Mesodermal cell (in vitro differentiated cells): ENCODE results near the gene OPTC.

Experiments used
- H3K27ac ChIP-seq: 2 replicates; pipeline ENCODE4 v1.7.0; 2013; ENCODE audit warnings: mild to moderate bottlenecking, low read depth, low read length, moderate library complexity; ENCODE audit not compliant: severe bottlenecking
- H3K36me3 ChIP-seq: 2 replicates; pipeline ENCODE4 v1.7.1; 2013; ENCODE audit warnings: mild to moderate bottlenecking, low read length, moderate library complexity; ENCODE audit not compliant: control insufficient read depth, insufficient read depth
- H3K4me1 ChIP-seq: one replicate; pipeline ENCODE4 v1.7.1; 2013; ENCODE audit warnings: mild to moderate bottlenecking, low read length; ENCODE audit not compliant: insufficient read depth, control insufficient read depth, poor library complexity, severe bottlenecking
- H3K4me3 ChIP-seq: 2 replicates; pipeline ENCODE4 v1.7.0; 2013; ENCODE audit warnings: low read length, control low read depth, mild to moderate bottlenecking; ENCODE audit not compliant: insufficient read depth, poor library complexity, severe bottlenecking; ENCODE audit errors: extremely low read depth
- H3K9me3 ChIP-seq: 2 replicates; pipeline ENCODE4 v1.7.1; 2013; ENCODE audit warnings: mild to moderate bottlenecking, low read length, moderate library complexity; ENCODE audit not compliant: control insufficient read depth
- WGBS, 2 experiments: methylation state at CpG; one replicate each; pipeline ENCODE4 v1.1.5; 2013; ENCODE audit warnings: missing lambda C conversion rate in 2 of 2; ENCODE audit not compliant: insufficient coverage in 2 of 2; 5-methylcytosine and 5-hydroxymethylcytosine counted together

OPTC gene

DNA sequence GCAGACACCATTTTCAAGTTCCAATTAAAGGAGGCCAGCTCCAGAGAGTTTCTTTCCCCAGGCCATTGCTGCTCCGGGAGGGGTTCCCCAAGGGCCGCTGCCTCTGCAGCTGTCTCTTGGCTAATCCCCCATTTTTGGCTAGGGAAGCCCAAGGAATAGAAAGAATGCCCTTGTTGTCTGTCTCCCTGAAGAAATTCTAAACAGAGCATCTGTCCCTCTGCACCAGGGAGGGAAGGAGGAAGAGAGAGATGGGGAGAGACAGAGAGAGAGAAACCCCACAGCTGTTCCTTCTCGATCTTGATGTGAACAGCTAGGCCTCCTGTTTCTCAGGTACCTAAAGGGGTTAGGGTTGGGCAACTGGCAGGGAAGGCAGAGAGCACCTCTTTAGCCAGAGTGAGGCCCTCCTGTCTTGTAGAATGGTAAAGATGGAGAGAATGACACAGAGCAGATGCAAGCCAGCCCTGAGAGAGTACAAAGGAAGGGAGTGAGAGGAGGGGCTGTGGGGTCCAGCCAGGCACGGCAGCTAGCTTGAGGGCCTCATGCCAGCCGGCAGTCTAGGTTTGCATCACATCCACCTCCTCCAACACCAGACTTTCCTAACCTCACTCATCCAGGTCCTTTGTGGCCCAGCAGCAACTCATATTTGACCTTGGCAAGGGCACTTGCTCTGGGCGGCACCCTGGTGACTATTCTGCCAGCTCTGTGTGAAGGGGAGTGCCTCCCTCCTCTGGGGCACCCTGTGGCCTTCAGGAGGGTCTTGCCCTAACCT lies 13.1 kb downstream of the OPTC start:
- peaks cover 35% of the 10 kb centered on the region for H3K4me1 ChIP-seq
- H3K4me3 ChIP-seq = no peak overlapping the region
- 80 to 86% methylated on average over 3 to 4 of the region's 6 CpGs for WGBS, 2 experiments
- H3K27ac ChIP-seq = peak overlapping the region; percentile 43
- no peaks in the 10 kb centered on the region for H3K36me3 ChIP-seq
- no peaks in the 10 kb centered on the region for H3K9me3 ChIP-seq

DNA sequence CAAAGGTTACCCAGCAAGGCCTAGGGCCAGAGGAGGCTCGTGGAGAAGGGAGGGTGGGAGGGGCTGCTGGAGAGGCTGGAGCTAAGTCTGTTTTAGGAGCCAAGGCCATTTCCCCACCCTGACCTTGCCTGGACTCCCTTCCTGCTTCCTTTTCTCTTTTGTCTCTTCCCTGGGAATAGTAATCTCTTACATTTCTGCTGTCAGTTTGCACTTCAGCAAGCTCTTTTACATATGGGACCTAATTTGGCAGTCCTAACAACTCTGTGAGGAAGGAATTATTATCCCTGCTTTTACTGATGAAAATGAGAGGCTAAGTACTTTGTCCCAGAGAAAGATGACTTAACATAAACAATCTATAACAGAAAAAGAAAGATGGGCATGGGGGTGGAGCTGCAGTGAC lies 13.8 kb downstream of the OPTC start:
- Histone ChIP-seq H3K36me3 (no peaks in the 10 kb centered on the region), H3K4me3 (no peak overlapping the region), H3K9me3 (no peaks in the 10 kb centered on the region), H3K4me1 (peaks cover 41% of the 10 kb centered on the region), H3K27ac (no peak overlapping the region)
- no CpG with 5 or more reads among the region's 1 CpG for WGBS, 2 experiments

DNA sequence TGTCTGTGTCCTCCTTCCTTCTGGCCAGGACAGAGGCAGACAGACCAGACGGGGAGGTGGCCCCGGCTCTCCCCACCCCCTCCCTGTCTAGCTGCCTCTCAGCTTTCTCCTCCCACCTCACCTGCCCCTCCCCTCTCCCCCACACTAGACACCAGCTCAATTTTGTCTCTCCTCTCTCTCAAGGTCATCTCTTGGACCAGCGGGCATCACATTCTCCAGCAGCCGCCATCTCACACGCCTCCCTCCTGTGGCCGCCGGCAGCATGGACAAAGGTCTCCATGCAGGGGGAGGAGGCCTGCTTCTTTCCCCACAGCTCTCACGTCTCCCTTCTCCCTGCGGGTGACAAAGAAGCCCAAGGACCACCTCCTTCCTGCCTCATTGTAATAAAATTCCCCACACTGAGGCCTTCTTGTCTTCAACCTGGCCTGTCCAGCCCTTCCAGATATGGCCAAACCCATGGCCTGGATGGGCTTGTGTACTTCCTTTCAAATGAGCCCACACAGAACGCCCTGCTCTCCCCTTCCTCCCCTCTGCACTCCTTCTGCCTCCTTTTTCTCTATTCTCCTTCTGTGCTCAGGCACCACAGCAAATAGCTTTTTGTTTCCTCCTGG lies 14.6 kb downstream of the OPTC start:
- H3K9me3 ChIP-seq = no peaks in the 10 kb centered on the region
- H3K4me3 ChIP-seq = no peak overlapping the region
- 50 to 58% methylated on average over 6 to 10 of the region's 10 CpGs for WGBS, 2 experiments
- H3K36me3 ChIP-seq = no peaks in the 10 kb centered on the region
- peaks cover 49% of the 10 kb centered on the region for H3K4me1 ChIP-seq
- H3K27ac ChIP-seq = peak overlapping the region; percentile 29

DNA sequence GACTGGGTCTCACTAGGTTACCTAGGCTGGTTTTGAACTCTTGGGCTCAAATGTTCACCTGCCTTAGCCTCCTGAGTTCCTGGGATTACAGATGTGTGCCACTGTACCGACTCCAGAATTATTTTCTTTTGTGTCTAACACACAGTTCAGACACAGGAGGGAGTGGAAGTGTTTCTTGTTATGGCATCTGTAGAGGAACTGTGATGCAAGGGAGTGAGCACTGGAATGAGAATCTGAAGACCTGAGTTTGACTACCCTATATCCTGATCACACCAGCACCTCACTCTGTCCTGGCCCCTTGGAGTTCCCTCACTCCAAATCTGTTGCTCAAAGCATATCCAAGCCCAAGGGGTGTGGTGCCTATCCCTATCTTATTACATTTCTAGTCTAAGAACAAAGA lies 15.2 kb downstream of the OPTC start:
- no peaks in the 10 kb centered on the region for H3K36me3 ChIP-seq
- WGBS, 2 experiments = 100% methylated on average over 1 of the region's 1 CpG
- H3K4me1 ChIP-seq = peaks cover 55% of the 10 kb centered on the region
- H3K9me3 ChIP-seq = no peaks in the 10 kb centered on the region
- peak overlapping the region; percentile 29 for H3K27ac ChIP-seq
- H3K4me3 ChIP-seq = no peak overlapping the region

DNA sequence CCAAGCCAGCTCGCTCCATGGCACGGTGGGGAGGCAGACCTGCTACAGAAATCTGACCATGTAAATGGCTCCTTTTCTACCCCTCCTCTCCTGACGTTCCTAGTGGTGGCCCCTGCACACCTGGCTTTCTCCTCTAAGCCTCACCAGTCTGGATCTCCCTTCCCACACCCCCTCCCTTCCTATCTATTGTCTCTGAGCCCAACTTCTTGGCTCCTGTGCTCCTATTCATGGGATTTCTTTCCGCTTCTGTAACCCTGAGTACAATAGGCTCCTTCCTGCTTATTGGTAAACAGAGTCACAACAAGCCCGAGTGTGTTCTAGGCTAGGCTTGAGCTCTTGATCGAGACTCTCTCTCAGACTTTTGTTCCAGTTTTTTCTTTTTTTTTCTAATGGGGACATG lies 17.6 kb downstream of the OPTC start:
- 84 to 85% methylated on average over 4 to 6 of the region's 6 CpGs for WGBS, 2 experiments
- no peak overlapping the region for H3K4me3 ChIP-seq
- H3K36me3 ChIP-seq = no peaks in the 10 kb centered on the region
- H3K27ac ChIP-seq = peak overlapping the region; percentile 92
- no peaks in the 10 kb centered on the region for H3K9me3 ChIP-seq
- H3K4me1 ChIP-seq = peaks cover 60% of the 10 kb centered on the region

DNA sequence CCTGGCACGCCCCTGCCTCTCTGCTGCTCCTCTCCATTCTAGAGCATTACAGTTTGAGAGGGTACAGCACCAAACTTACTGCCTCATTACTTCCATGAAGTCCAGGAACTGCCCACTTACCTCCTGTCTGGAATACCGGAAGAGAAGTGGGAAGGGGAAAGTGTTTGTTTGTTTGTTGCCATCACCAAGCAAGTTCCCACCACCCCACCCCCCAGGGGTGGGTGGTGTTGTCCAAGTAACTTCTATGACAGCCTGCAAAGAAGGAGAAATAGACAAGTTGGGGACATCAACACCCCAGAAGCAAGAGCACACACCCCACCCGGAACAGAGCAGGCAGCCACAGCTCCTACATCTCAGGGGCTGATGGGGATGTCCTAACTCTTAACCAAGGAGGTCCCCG lies 18.0 kb downstream of the OPTC start:
- peaks cover 58% of the 10 kb centered on the region for H3K4me1 ChIP-seq
- 71 to 80% methylated on average over 1 to 2 of the region's 4 CpGs for WGBS, 2 experiments
- H3K4me3 ChIP-seq = no peak overlapping the region
- no peaks in the 10 kb centered on the region for H3K9me3 ChIP-seq
- peak overlapping the region; percentile 92 for H3K27ac ChIP-seq
- no peaks in the 10 kb centered on the region for H3K36me3 ChIP-seq

DNA sequence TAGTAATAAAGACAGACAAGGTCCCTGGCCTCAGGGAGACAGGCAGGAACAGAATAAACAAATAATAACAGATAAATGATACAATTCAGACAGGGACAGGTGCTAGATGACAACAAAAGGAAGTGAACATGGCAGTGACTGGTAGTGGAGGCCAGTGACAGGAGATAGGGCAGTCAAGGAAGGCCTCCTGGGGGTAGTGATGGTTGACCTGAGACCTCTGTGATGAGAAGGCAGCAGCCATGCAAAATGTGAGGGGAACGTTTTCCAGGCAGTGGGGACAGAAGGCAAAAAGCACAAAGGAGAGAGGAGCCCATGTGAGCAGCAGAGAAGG lies 18.5 kb downstream of the OPTC start:
- peak overlapping the region; percentile 92 for H3K27ac ChIP-seq
- WGBS, 2 experiments = 23 to 36% methylated on average over 1 of the region's 1 CpG
- H3K4me3 ChIP-seq = no peak overlapping the region
- peaks cover 58% of the 10 kb centered on the region for H3K4me1 ChIP-seq
- no peaks in the 10 kb centered on the region for H3K9me3 ChIP-seq
- H3K36me3 ChIP-seq = no peaks in the 10 kb centered on the region

DNA sequence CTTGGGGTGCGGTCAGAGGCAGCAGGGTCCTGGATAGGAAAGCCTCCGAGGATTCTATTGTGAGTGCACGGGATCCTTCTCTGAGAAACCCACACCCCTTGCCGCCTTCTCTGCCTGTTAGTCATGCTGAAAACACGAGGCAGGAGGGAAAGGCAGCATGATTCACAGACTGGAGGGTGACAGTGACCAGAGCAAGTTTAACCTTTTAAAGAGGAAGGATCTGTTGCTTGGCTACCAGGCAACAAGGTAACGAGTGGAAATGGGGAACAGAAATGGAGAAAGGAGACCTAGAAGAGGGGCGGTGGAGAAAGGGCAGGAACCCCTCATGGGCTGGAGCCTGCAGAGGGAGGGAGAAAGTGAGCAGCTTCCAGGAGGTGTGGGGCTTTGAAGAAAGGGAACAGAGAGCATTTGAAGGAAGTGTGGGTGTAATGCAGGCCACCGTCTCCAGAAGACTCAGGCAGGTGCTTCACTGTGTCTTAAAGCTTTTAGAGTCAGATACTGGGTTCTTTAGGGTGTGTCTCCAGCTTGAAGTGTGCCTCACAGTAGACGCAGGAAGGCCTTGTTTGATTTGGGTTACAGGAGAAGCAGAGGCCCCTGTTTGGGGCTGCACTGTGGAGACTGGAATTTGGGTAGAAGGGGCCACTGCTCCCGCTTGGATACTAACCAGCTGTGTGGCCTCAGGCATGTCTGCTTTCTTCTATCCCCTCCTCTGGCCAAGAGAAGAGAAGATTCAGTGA lies 19.1 kb downstream of the OPTC start:
- no peaks in the 10 kb centered on the region for H3K9me3 ChIP-seq
- H3K27ac ChIP-seq = peak overlapping the region; percentile 92
- no peak overlapping the region for H3K4me3 ChIP-seq
- H3K4me1 ChIP-seq = peaks cover 58% of the 10 kb centered on the region
- 32 to 36% methylated on average over 4 to 9 of the region's 10 CpGs for WGBS, 2 experiments
- H3K36me3 ChIP-seq = no peaks in the 10 kb centered on the region

DNA sequence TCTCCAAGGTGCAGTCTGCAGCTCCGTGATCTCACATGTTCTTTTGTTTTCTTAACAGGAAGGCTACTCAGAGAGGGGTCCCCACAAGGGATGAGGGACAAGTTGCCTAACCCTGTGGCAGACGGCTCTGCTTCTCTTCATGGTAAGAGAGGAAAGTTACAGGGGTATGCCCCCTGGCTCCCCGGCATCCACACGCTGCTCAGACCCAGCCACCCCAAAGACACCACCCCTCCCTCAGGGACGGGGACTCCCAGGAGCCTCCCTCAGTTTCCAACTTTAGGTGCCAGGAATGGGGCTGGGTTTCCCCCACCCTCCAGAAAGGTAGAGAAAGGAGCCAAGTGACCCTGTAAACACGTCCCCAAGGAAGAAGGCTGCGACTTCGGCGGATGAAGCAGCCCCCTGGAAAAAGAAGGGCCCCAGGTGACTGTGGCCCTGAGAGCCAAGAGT lies 19.7 kb downstream of the OPTC start:
- 37% methylated on average over 6 to 7 of the region's 9 CpGs for WGBS, 2 experiments
- Histone ChIP-seq H3K9me3 (no peaks in the 10 kb centered on the region), H3K27ac (peak overlapping the region; percentile 92), H3K4me3 (no peak overlapping the region), H3K36me3 (no peaks in the 10 kb centered on the region), H3K4me1 (peaks cover 52% of the 10 kb centered on the region)

DNA sequence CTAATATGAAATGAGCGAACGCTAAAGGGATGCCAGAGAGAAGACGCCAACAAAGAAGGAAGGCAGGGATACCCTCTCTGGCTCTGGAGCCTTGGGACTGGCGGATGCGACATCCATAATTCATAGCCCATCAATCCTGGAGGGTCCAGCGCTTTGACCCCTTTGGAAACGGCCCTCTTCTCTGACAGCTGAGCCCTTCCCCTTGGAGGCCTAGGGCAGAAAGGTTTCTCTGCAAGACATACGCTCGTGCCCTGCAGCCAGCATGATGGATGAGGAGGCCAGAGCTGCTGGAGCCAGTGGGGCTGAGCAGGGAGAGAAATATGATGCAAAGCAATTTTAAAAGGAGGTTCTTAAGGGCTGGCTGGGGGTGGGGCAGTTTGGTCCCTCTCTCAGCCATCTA lies 22.2 kb downstream of the OPTC start:
- H3K9me3 ChIP-seq = no peaks in the 10 kb centered on the region
- H3K4me1 ChIP-seq = peaks cover 54% of the 10 kb centered on the region
- WGBS, 2 experiments = 90 to 91% methylated on average over 5 of the region's 9 CpGs
- no peak overlapping the region for H3K27ac ChIP-seq
- no peak overlapping the region for H3K4me3 ChIP-seq
- H3K36me3 ChIP-seq = no peaks in the 10 kb centered on the region

DNA sequence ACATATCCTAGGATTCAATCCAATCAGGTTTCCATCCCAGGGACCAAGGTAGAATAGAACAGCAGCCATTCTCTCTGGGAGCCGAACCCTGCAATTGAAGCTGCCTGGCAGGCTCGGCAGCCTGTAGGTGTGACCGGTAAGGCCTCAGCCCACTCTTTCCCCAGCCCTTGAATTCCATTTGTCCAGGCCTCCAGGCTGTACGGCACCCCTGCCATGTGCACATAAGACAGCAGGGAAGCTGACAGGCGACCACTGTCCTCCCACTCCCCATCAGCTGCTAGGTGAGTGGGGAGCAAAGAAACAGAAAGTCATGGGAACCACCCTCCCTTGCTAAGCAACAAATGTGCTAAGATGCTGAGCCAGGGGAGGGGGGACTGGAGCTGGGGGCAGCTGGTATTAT lies 23.0 kb downstream of the OPTC start:
- H3K4me1 ChIP-seq = peaks cover 52% of the 10 kb centered on the region
- 42 to 75% methylated on average over 2 to 4 of the region's 5 CpGs for WGBS, 2 experiments
- H3K27ac ChIP-seq = no peak overlapping the region
- H3K9me3 ChIP-seq = no peaks in the 10 kb centered on the region
- H3K36me3 ChIP-seq = no peaks in the 10 kb centered on the region
- H3K4me3 ChIP-seq = no peak overlapping the region
